NT2/D1 (cell line): ENCODE measurements around the gene CALML5.

Experiments used
- DNase-seq: peaks from one replicate; pipeline ENCODE4 v3.0.0-alpha.2; 2011; ENCODE audit warnings: low read depth, low spot score
- H3K27me3 ChIP-seq: 2 replicates; pipeline ENCODE4 v1.6.0; 2011; ENCODE audit warnings: mild to moderate bottlenecking; ENCODE audit not compliant: insufficient read length, insufficient read depth
- H3K36me3 ChIP-seq: 2 replicates; pipeline ENCODE4 v1.6.1; 2011; ENCODE audit warnings: mild to moderate bottlenecking, low read length, mixed read lengths; ENCODE audit not compliant: insufficient read depth, insufficient read length
- H3K4me1 ChIP-seq: 2 replicates; pipeline ENCODE4 v1.5.1; 2011; ENCODE audit not compliant: insufficient read depth, insufficient read length
- H3K4me3 ChIP-seq: 2 replicates; pipeline ENCODE4 v1.5.1; 2011; ENCODE audit warnings: low read depth; ENCODE audit not compliant: insufficient read length
- H3K9ac ChIP-seq: 2 replicates; pipeline ENCODE4 v1.6.0; 2011; ENCODE audit warnings: low read depth; ENCODE audit not compliant: insufficient read length
- H3K9me3 ChIP-seq: 2 replicates; pipeline ENCODE4 v1.5.1; 2011; ENCODE audit warnings: mild to moderate bottlenecking, low read length; ENCODE audit not compliant: insufficient read depth
- SUZ12 ChIP-seq: IDR thresholded peaks from 2 replicates; pipeline ENCODE4 v1.6.1; 2011; ENCODE audit not compliant: insufficient read length, insufficient read depth; ENCODE audit errors: extremely low read depth
- YY1 ChIP-seq: IDR thresholded peaks from 2 replicates; pipeline ENCODE4 v1.6.1; 2011; ENCODE audit not compliant: insufficient read length, insufficient read depth
- ZNF274 ChIP-seq: IDR thresholded peaks from 2 replicates; pipeline ENCODE4 v1.6.1; 2011; ENCODE audit warnings: mild to moderate bottlenecking, low read depth, low read length

The CALML5 gene

DNA sequence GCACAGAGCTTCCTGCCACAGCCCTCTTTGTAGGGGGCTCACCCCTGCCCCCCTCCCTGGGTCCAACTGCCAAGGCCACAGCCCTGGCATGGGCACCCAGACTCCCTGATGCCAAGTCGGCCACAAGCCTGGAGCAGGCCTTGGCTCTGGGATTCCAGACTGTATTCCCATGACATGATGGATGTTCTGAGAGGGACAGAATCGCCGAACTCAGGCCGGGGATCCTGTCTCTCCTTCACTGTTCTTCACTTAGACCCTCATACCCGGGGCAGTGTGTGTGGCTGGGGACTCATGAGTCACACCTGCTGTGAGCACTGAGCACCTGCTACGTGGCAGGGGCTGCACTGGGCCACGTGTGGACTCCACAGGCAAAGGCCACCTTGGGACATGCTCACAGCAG lies 7.9 kb downstream of the CALML5 start:
- TF ChIP-seq ZNF274 (no peak), SUZ12 (no peak), YY1 (no peak)
- Histone ChIP-seq H3K4me1 (peaks cover 10% of the 10 kb centered on the region), H3K27me3 (no peaks in the 10 kb centered on the region), H3K36me3 (no peaks in the 10 kb centered on the region), H3K9ac (no peak overlapping the region), H3K4me3 (no peak overlapping the region), H3K9me3 (peaks cover 19% of the 10 kb centered on the region; the same call in 1 of the 2 replicates)
- DNase-seq = no peak

DNA sequence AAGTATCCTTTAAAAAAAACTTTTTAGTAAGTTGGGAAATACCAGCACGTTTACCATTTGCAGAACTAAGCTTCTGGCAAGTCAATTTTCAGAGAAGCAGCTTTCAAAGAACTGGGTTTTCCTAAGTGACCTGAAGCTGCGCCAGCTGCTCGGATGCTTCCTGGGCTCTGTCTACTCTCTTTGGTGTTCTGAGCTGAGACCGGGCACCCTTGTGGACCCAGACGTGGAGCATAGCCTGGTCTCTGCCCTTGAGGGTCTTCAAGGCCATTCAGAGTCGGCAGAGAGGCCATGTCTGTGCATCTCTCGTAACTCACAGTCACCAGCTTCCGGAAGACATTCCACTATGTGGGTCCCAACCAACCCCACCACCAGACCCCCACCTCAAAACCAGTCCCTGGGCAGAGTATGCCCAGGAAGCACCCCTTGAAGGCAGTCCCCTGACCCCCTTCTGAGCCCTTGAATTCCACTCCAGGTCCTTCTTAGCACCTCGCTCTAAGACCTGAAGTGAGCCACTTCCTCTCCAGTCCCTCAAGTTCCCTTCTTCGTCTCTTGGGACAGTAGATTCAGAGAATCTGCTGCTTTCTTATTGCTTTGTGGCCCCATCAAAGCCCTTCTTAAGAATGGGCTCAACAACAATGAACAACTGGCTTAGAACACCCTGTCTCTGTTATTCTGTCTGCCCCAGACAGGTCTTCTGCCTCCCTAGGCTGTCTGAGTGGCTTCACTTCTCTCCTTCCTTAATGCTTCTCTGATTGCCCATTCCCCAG lies 8.5 kb downstream of the CALML5 start:
- Histone ChIP-seq H3K4me1 (peaks cover 15% of the 10 kb centered on the region), H3K27me3 (no peaks in the 10 kb centered on the region), H3K9ac (no peak overlapping the region), H3K9me3 (peaks cover 19% of the 10 kb centered on the region; the same call in 1 of the 2 replicates), H3K36me3 (no peaks in the 10 kb centered on the region), H3K4me3 (no peak overlapping the region)
- no peak for DNase-seq
- TF ChIP-seq SUZ12 (no peak), YY1 (no peak), ZNF274 (no peak)

DNA sequence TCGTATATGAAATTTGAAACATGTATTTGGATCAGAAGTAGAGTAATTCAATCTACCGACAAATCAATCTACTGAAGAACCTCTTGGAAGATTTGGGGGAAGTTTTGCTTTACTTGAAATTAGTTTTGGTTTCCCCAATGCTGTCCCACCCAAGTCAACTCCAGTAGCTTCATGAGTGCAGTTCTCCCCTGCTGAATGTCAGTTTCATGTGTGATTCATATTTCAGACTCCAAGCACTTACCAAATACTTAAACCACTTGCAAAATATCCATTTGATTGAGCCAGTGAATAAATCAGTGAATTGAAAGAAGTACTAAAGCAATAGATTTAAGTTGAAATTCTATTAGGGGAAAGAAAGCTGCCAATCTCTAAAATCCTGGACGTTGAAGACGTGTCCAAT lies 9.3 kb downstream of the CALML5 start:
- no peak overlapping the region for H3K4me3 ChIP-seq
- peaks cover 19% of the 10 kb centered on the region; the same call in 1 of the 2 replicates for H3K9me3 ChIP-seq
- no peaks in the 10 kb centered on the region for H3K36me3 ChIP-seq
- peaks cover 17% of the 10 kb centered on the region for H3K4me1 ChIP-seq
- H3K27me3 ChIP-seq = no peaks in the 10 kb centered on the region
- H3K9ac ChIP-seq = no peak overlapping the region
- no peak for DNase-seq
- TF ChIP-seq SUZ12 (no peak), YY1 (no peak), ZNF274 (no peak)

DNA sequence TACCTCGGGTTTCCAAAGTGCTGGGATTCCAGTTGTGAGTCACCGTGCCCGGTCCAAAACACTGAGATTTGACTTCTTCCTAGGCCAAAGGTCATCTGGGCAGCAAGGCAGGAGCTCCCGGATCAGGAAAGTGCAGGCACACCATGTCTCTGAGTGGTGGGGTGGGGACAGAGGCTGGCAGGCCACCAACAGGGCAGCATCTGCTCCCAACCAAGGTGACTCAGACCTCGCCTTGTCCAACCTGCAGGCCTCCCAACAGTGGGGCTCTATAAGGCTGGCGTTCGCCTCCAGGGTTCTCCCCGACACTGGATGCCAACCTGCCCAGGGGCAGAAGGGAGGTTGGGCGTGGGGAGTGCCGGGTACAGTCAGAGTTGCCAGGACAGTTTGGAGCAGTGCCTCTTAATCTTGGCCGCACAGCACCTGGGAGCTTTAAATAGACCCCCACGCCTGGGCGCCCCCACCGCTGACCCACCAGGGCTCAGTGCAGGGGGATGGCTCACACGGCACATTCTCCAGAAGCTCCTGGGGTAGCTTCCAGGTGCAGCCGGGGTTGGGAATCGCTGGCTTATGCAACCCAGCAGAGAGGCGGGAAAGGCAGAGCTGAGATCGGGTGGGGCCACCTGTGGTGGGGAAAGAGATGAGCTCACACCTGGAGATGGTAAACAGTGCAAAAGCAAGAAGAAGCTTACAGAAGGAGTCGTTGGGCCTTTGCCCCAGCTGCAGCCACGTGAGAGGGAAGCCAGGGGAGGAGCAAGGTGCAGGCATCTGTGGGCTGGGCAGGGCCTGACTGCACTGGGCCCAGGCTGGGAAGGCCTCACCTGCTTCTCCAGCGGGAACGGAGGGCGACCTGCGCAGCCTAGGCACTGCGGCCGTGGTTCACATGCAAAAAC lies 10.9 kb downstream of the CALML5 start:
- no peak overlapping the region for H3K9ac ChIP-seq
- no peaks in the 10 kb centered on the region for H3K36me3 ChIP-seq
- no peak for DNase-seq
- TF ChIP-seq ZNF274 (no peak), SUZ12 (no peak), YY1 (no peak)
- no peaks in the 10 kb centered on the region for H3K27me3 ChIP-seq
- peaks cover 17% of the 10 kb centered on the region for H3K4me1 ChIP-seq
- no peak overlapping the region for H3K4me3 ChIP-seq
- H3K9me3 ChIP-seq = peaks cover 19% of the 10 kb centered on the region; the same call in 1 of the 2 replicates

DNA sequence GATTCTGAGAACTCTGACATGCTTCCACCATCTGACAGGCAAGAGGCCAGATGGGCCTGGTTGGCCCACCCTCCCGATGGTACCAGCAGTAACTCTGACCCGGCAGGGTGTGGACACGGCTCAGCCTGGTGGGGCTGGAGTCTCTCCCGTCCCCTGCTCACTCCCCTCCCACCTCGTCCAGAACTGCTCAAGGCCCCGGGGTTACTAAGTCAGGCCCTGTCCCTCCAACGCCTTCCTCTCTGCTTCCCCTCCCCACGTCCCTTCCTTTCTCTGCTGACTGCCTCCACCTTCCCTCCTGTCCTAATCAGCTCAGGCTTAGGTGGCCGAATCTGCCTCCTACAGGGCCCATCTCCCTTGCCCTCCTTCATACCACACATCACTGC lies 12.5 kb downstream of the CALML5 start:
- DNase-seq = no peak
- Histone ChIP-seq H3K27me3 (no peaks in the 10 kb centered on the region), H3K4me3 (no peak overlapping the region), H3K4me1 (peaks cover 17% of the 10 kb centered on the region), H3K36me3 (no peaks in the 10 kb centered on the region), H3K9ac (no peak overlapping the region), H3K9me3 (peaks cover 9% of the 10 kb centered on the region; the same call in 1 of the 2 replicates)
- no peak for TF ChIP-seq YY1
- TF ChIP-seq ZNF274 = no peak
- TF ChIP-seq SUZ12 = no peak

DNA sequence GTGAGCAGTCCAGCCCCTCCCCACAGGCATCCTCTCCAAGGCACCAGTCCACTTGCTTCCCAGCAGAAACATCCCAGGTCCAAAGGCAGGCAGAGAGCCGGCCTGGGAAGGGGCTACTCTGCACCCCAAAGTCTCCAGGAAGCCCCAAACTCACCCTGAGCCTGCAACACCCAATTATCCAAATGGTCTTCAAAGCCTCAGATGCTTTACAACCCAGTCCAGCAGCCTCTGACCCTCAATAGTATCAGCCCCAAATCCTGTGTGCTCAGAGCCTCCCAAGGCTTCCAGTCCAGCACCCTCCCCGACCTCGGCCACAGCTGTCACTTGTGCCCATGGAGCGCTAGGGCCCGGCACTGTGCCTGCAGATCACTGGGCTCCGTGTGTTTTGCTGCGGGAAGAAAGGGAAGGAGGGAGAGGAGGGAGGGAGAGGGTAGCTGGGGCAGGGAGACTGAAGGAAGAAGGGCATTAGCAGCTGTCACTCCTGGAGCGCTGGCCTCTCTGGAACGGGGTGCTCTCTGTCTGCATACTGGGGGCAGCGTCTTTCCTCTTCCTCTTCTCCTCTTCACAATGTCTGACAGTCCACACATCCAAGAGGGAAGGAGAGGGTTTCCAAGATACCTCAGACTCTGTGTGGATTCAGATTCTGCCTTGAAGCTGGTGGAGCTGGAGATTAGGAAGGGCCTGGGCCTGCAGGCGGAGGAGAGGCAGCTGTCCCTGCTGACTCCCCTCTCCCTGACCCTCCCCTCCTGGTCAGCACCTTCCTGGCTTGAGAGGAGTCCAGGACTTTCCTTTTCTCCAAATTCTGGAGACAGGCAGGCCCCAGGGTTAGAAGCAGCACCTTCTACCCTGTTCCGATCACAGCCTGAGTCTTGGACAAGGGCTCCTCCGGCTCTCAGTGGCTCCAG lies 13.2 kb downstream of the CALML5 start:
- Histone ChIP-seq H3K27me3 (no peaks in the 10 kb centered on the region), H3K36me3 (no peaks in the 10 kb centered on the region), H3K9me3 (0 out of 2 replicates have a peak, but pooled peaks cover 2% of the 10 kb centered on the region), H3K9ac (no peak overlapping the region), H3K4me3 (no peak overlapping the region), H3K4me1 (peaks cover 17% of the 10 kb centered on the region)
- TF ChIP-seq SUZ12 = no peak
- TF ChIP-seq ZNF274 = no peak
- no peak for TF ChIP-seq YY1
- DNase-seq = no peak
